ENCODE results near the gene PPP1R13L.

Gene PPP1R13L

GRCh38 chr19:45348367-45349125 lies 56.3 kb downstream of the PPP1R13L start:
- TF ChIP-seq CTCF (IDR thresholded peaks at IDR 0.05; ENCODE audit: low read depth, low read length): no peak
- H3K4me3 ChIP-seq (ENCODE audit: low read depth, low read length): no peak overlapping the region

- H3K4me3 ChIP-seq (ENCODE audit: low read depth, low read length): no peak overlapping the region
- no peak for TF ChIP-seq CTCF (IDR thresholded peaks at IDR 0.05; ENCODE audit: low read depth, low read length)
These were observed 57.1 kb downstream of the PPP1R13L start for GRCh38 chr19:45347570-45348366.

GRCh38 chr19:45346449-45346848 lies 58.4 kb downstream of the PPP1R13L start:
- H3K4me3 ChIP-seq (ENCODE audit: low read depth, low read length): no peak overlapping the region
- no peak for TF ChIP-seq CTCF (IDR thresholded peaks at IDR 0.05; ENCODE audit: low read depth, low read length)

- H3K4me3 ChIP-seq (ENCODE audit: low read depth, low read length): no peak overlapping the region
- no peak for TF ChIP-seq CTCF (IDR thresholded peaks at IDR 0.05; ENCODE audit: low read depth, low read length)
These were observed 59.4 kb downstream of the PPP1R13L start for GRCh38 chr19:45345506-45345860.

- TF ChIP-seq CTCF (IDR thresholded peaks at IDR 0.05; ENCODE audit: low read depth, low read length): no peak
- H3K4me3 ChIP-seq (ENCODE audit: low read depth, low read length): no peak overlapping the region
These were observed 60.0 kb downstream of the PPP1R13L start for GRCh38 chr19:45344621-45345505.

- H3K4me3 ChIP-seq (ENCODE audit: low read depth, low read length): no peak overlapping the region
- no peak for TF ChIP-seq CTCF (IDR thresholded peaks at IDR 0.05; ENCODE audit: low read depth, low read length)
These were observed 62.0 kb downstream of the PPP1R13L start for GRCh38 chr19:45342911-45343310.
